B cell (primary cell): Measurements from ENCODE around the gene GRIA3. TPM values are rescaled to one million over a fixed set of nuclear protein-coding genes. Genes with fewer than 3 reads are reported as not detected.

Experiments used
- ATAC-seq: fragments of 200-7000 bp; cut with Tn5 transposase; one replicate; pipeline ENCODE4 v1.10.0; 2021; ENCODE audit warnings: low read depth, mild to moderate bottlenecking, moderate number of reproducible peaks, moderate library complexity
- CTCF ChIA-PET: fragments of 350-600 bp; sonication (Branson Sonifier 250); formaldehyde crosslinking; loops from one replicate; lab custom pipeline; 2021; ENCODE audit warnings: antibody characterized with exemption, inconsistent platforms; lab: Charles Lee
- POLR2A ChIA-PET: fragments of 350-600 bp; sonication (Branson Sonifier 250); formaldehyde crosslinking; loops from one replicate; lab custom pipeline; 2021; ENCODE audit warnings: antibody characterized with exemption; lab: Charles Lee
- DNase-seq: peaks from one replicate; pipeline ENCODE4 v3.0.0; 2013
- H2AFZ ChIP-seq: 2 replicates; pipeline ENCODE4 v1.6.1; 2012; ENCODE audit warnings: mild to moderate bottlenecking, low read depth, low read length; ENCODE audit not compliant: insufficient read depth, poor library complexity, severe bottlenecking
- H3K27ac ChIP-seq, 2 donors: 1 replicate in 1 of 2; 2 replicates in 1 of 2; pipeline ENCODE4 v1.5.1; 2012 to 2013; ENCODE audit warnings: low read length in 2 of 2, mild to moderate bottlenecking in 2 of 2, moderate library complexity in 1 of 2
- H3K27me3 ChIP-seq, 4 experiments: fragments of 200-600 bp in 1 of 4; sonication (generic) in 1 of 4; replicated peaks in 1 of 4; 1 replicate in 2 of 4; 2 replicates in 2 of 4; pipeline versions ENCODE4 v1.6.1 to v1.7.0; 2013 to 2016; ENCODE audit warnings: low read length in 3 of 4, mild to moderate bottlenecking in 2 of 4, mixed read lengths in 1 of 4, moderate library complexity in 1 of 4; ENCODE audit not compliant: insufficient read depth in 4 of 4, control insufficient read depth in 3 of 4; ENCODE audit errors: control extremely low read depth in 1 of 4
- H3K36me3 ChIP-seq, 2 experiments: replicated peaks in 1 of 2; 1 replicate in 1 of 2; 2 replicates in 1 of 2; pipeline versions ENCODE4 v1.6.1 to v1.7.1; 2013; ENCODE audit warnings: low read length in 1 of 2; ENCODE audit not compliant: insufficient read depth in 2 of 2, control insufficient read depth in 1 of 2; ENCODE audit errors: control extremely low read depth in 1 of 2, extremely low read depth in 1 of 2
- H3K4me1 ChIP-seq, 2 donors: fragments of 200-600 bp in 1 of 2; sonication (generic) in 1 of 2; 1 replicate in 1 of 2; 2 replicates in 1 of 2; pipeline versions ENCODE4 v1.5.1 to v1.6.1; 2013 to 2017; ENCODE audit warnings: low read length in 2 of 2; ENCODE audit not compliant: control insufficient read depth in 2 of 2, insufficient read depth in 2 of 2
- H3K4me2 ChIP-seq: replicated peaks from 2 replicates; pipeline ENCODE3; 2012; ENCODE audit warnings: mild to moderate bottlenecking, low read depth, low read length; ENCODE audit not compliant: poor library complexity, severe bottlenecking
- H3K4me3 ChIP-seq, 5 experiments: fragments of 200-600 bp in 1 of 5; sonication (generic) in 1 of 5; 1 replicate in 3 of 5; 2 replicates in 2 of 5; pipeline versions ENCODE4 v1.5.1 to v1.7.0; 2011 to 2016; ENCODE audit warnings: low read length in 4 of 5, mild to moderate bottlenecking in 4 of 5, low read depth in 2 of 5, control low read depth in 1 of 5, moderate library complexity in 1 of 5; ENCODE audit not compliant: insufficient read depth in 1 of 5; ENCODE audit errors: control extremely low read depth in 1 of 5, extremely low read depth in 1 of 5
- H3K79me2 ChIP-seq: fragments of 200-600 bp; sonication (generic); one replicate; pipeline ENCODE4 v1.6.0; 2016; ENCODE audit warnings: low read length; ENCODE audit not compliant: control insufficient read depth, insufficient read depth
- H3K9ac ChIP-seq: fragments of 200-600 bp; sonication (generic); 2 replicates; pipeline ENCODE4 v1.6.1; 2017; ENCODE audit warnings: mild to moderate bottlenecking, low read length, moderate library complexity
- H3K9me3 ChIP-seq, 3 donors: one replicate each; pipeline versions ENCODE4 v1.6.1 to v1.7.1; 2013; ENCODE audit warnings: low read length in 2 of 3; ENCODE audit not compliant: control insufficient read depth in 2 of 3, insufficient read depth in 1 of 3; ENCODE audit errors: control extremely low read depth in 1 of 3
- H4K20me1 ChIP-seq: 2 replicates; pipeline ENCODE4 v1.6.0; 2012; ENCODE audit warnings: mild to moderate bottlenecking, low read length; ENCODE audit not compliant: insufficient read depth, control insufficient read depth, poor library complexity, severe bottlenecking
- H3K27ac Mint-ChIP-seq: one replicate; pipeline ENCODE4 v1.8.0; 2021; ENCODE audit warnings: mixed read lengths
- H3K27me3 Mint-ChIP-seq: one replicate; pipeline ENCODE4 v1.8.0; 2021; ENCODE audit warnings: mixed read lengths
- H3K4me1 Mint-ChIP-seq: one replicate; pipeline ENCODE4 v1.8.0; 2021; ENCODE audit warnings: mixed read lengths
- H3K4me3 Mint-ChIP-seq: one replicate; pipeline ENCODE4 v1.8.0; 2021; ENCODE audit warnings: mixed read lengths
- H3K9me3 Mint-ChIP-seq: one replicate; pipeline ENCODE4 v1.8.0; 2022; ENCODE audit warnings: mixed read lengths; ENCODE audit not compliant: insufficient read depth
- EZH2 ChIP-seq: IDR thresholded peaks from 2 replicates; pipeline ENCODE4 v1.6.1; 2012; ENCODE audit warnings: borderline replicate concordance, low read depth, mild to moderate bottlenecking, moderate library complexity, low read length; ENCODE audit not compliant: insufficient read depth, poor library complexity, severe bottlenecking
- intact Hi-C: fragments of 100-400 bp; cut with micrococcal nuclease; formaldehyde crosslinking; loops from one replicate; pipeline ENCODE4 v1.10.0; 2022
- polyA plus RNA-seq: library from polyadenylated mRNA; depleted of rRNA; stranded (reverse); fragments of >200 nt; gene quantifications from 2 replicates; pipeline ENCODE4 v1.2.3, GENCODE V29; 2012
- total RNA-seq, 2 donors: library from RNA; stranded (reverse); fragments of 120-200 nt in 1 of 2; gene quantifications; 1 replicate in 1 of 2; 2 replicates in 1 of 2; pipeline versions ENCODE4 v1.2.3 to v1.2.4, GENCODE V29; 2013 to 2022
- TF ChIP-seq, protein P1 (sequence below): fragments of 200-600 bp; IDR thresholded peaks from one replicate; pipeline ENCODE4 v1.8.0; 2022; ENCODE audit warnings: antibody characterized with exemption, mild to moderate bottlenecking

The GRIA3 gene
- total and polyA plus RNA-seq, 2 donors (not counting 1 experiment from before 2014, with no cell fraction given): not detected

- Histone ChIP-seq H3K79me2 (no peaks in the 10 kb centered on the region), H3K4me1 (no peaks in the 10 kb centered on the region), H2AFZ (no peak overlapping the region), H3K4me2 (no peak overlapping the region), H3K36me3 (no peaks in the 10 kb centered on the region), H3K27me3 (no peaks in the 10 kb centered on the region), H3K4me3 (no peak overlapping the region), H4K20me1 (no peaks in the 10 kb centered on the region), H3K9me3 (no peaks in the 10 kb centered on the region), H3K27ac (no peak overlapping the region), H3K9ac (no peak overlapping the region)
- Mint-ChIP-seq H3K4me1 (no peaks in the 10 kb centered on the region), H3K9me3 (no peaks in the 10 kb centered on the region), H3K27ac (no peak overlapping the region), H3K27me3 (no peaks in the 10 kb centered on the region), H3K4me3 (no peak overlapping the region)
- no peak for DNase-seq
- CTCF ChIA-PET: no interaction called here
- POLR2A ChIA-PET: no interaction called here
- intact Hi-C loops: no loop called here
- TF ChIP-seq, protein P1, sequence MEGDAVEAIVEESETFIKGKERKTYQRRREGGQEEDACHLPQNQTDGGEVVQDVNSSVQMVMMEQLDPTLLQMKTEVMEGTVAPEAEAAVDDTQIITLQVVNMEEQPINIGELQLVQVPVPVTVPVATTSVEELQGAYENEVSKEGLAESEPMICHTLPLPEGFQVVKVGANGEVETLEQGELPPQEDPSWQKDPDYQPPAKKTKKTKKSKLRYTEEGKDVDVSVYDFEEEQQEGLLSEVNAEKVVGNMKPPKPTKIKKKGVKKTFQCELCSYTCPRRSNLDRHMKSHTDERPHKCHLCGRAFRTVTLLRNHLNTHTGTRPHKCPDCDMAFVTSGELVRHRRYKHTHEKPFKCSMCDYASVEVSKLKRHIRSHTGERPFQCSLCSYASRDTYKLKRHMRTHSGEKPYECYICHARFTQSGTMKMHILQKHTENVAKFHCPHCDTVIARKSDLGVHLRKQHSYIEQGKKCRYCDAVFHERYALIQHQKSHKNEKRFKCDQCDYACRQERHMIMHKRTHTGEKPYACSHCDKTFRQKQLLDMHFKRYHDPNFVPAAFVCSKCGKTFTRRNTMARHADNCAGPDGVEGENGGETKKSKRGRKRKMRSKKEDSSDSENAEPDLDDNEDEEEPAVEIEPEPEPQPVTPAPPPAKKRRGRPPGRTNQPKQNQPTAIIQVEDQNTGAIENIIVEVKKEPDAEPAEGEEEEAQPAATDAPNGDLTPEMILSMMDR: no peak
- no peak for TF ChIP-seq EZH2
- no peak for ATAC-seq
These were observed 146.3 kb downstream of the GRIA3 start for GRCh38 chrX:123330229-123330942.

DNA sequence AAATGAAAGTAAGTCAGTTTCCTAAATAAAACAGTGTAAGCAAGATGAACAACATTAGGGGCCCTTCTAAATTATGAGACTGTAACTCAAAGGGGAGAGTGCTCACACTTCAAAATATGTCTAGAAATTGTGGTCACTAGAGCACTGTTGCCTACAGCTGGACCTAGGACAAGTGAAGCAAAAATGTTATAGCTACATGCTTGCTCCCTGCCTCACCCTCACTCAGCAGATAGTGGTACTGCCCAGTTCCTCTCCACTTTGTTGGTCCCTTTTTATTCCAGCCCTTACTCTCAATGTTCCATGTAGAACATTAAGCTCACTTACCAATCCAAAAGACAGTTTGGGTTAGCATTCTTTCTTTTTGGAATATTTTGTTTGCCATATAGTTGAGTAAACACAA is 147.3 kb downstream of the GRIA3 start:
- H3K4me3 Mint-ChIP-seq: no peak overlapping the region
- ATAC-seq (no peak), DNase-seq (no peak)
- Histone ChIP-seq H3K79me2 (no peaks in the 10 kb centered on the region), H3K27me3 (no peaks in the 10 kb centered on the region), H4K20me1 (no peaks in the 10 kb centered on the region), H3K27ac (no peak overlapping the region), H3K36me3 (no peaks in the 10 kb centered on the region), H3K4me1 (no peaks in the 10 kb centered on the region), H3K9ac (no peak overlapping the region), H3K4me3 (no peak overlapping the region), H2AFZ (no peak overlapping the region), H3K4me2 (no peak overlapping the region), H3K9me3 (no peaks in the 10 kb centered on the region)
- no peak for TF ChIP-seq EZH2
- TF ChIP-seq, protein P1: no peak
- no peaks in the 10 kb centered on the region for H3K27me3 Mint-ChIP-seq
- H3K9me3 Mint-ChIP-seq: no peaks in the 10 kb centered on the region
- intact Hi-C loops: no loop called here
- H3K4me1 Mint-ChIP-seq: no peaks in the 10 kb centered on the region
- ChIA-PET POLR2A (no interaction called here), CTCF (no interaction called here)
- H3K27ac Mint-ChIP-seq: no peak overlapping the region
